GM21526 (cell line): Measurements from ENCODE around the gene KIF19.
"Not testable (repeated sequence)": the region's sequence is repeated elsewhere in the genome, so short reads cannot be mapped to it uniquely, and the experiment has no call there.

Experiments
- ATAC-seq: cut with Tn5 transposase; IDR thresholded peaks from one replicate; pipeline ENCODE4 v1.9.1; 2021; ENCODE audit warnings: moderate library complexity; ENCODE audit not compliant: unreplicated experiment, low FRiP score

The KIF19 gene

GRCh38 chr17:74383141-74383540 is 57.1 kb downstream of the KIF19 start:
- ATAC-seq, result no peak

- ATAC-seq, result no peak
Measured at GRCh38 chr17:74385201-74385600, 59.2 kb downstream of the KIF19 start.

- no peak for ATAC-seq
Measured at GRCh38 chr17:74386386-74386785, 60.4 kb downstream of the KIF19 start.

- no peak for ATAC-seq
Measured at GRCh38 chr17:74387365-74388218, 61.6 kb downstream of the KIF19 start.

GRCh38 chr17:74389084-74389753 is 63.2 kb downstream of the KIF19 start:
- no peak for ATAC-seq

GRCh38 chr17:74389937-74390679 is 64.1 kb downstream of the KIF19 start:
- ATAC-seq, result no peak

- no peak for ATAC-seq
Measured at GRCh38 chr17:74390680-74391653, 64.9 kb downstream of the KIF19 start.

- no peak for ATAC-seq
Measured at GRCh38 chr17:74391771-74392170, 65.7 kb downstream of the KIF19 start.

GRCh38 chr17:74392848-74393247 is 66.8 kb downstream of the KIF19 start:
- no peak for ATAC-seq

- no peak for ATAC-seq
Measured at GRCh38 chr17:74393346-74393942, 67.4 kb downstream of the KIF19 start.

GRCh38 chr17:74394275-74394950 is 68.4 kb downstream of the KIF19 start:
- no peak for ATAC-seq

GRCh38 chr17:74394977-74395376 is 69.0 kb downstream of the KIF19 start:
- no peak for ATAC-seq

- ATAC-seq, result no peak
Measured at GRCh38 chr17:74396567-74396966, 70.5 kb downstream of the KIF19 start.

GRCh38 chr17:74402048-74402447 is 76.0 kb downstream of the KIF19 start:
- ATAC-seq, result no peak

GRCh38 chr17:74403512-74404137 is 77.6 kb downstream of the KIF19 start:
- ATAC-seq, result no peak

GRCh38 chr17:74404218-74404617 is 78.2 kb downstream of the KIF19 start:
- no peak for ATAC-seq

GRCh38 chr17:74404789-74405188 is 78.8 kb downstream of the KIF19 start:
- ATAC-seq, result no peak

- not testable (repeated sequence) for ATAC-seq
Measured at GRCh38 chr17:74405311-74405710, 79.3 kb downstream of the KIF19 start.
